MCF 10A (cell line): ENCODE data around the gene RTN4R. TPM values are rescaled to one million over a fixed set of nuclear protein-coding genes. Genes with fewer than 3 reads are reported as not detected.
"Not testable (repeated sequence)": the region's sequence is repeated elsewhere in the genome, so short reads cannot be mapped to it uniquely, and the experiment has no call there.

ENCODE experiments used
- BruUV-seq: library from RNA; stranded (reverse); fragments of 400-500 nt; replicated peaks from 2 replicates; lab custom pipeline; 2021; lab: Mats Ljungman, UMichigan
- CTCF ChIA-PET: fragments of 300-600 bp; sonication (Branson Sonifier 250); formaldehyde crosslinking; extraction: SDS; loops from one replicate; lab custom pipeline; 2021; ENCODE audit warnings: antibody characterized with exemption, inconsistent platforms; lab: Yijun Ruan, JAX
- POLR2A ChIA-PET: fragments of 300-600, 350-650 bp; sonication (Branson Sonifier 250); formaldehyde crosslinking; extraction: SDS; loops from one replicate; lab custom pipeline; 2020; ENCODE audit warnings: antibody characterized with exemption, inconsistent platforms; lab: Yijun Ruan, JAX
- DNase-seq: peaks from one replicate; pipeline ENCODE4 v3.0.0-alpha.2; 2018; ENCODE audit not compliant: unreplicated experiment
- H3K27ac Mint-ChIP-seq: one replicate; pipeline ENCODE4 v1.8.0; 2022; ENCODE audit warnings: mild to moderate bottlenecking, low read depth, mixed read lengths; ENCODE audit not compliant: unreplicated experiment
- H3K27me3 Mint-ChIP-seq: one replicate; pipeline ENCODE4 v1.8.0; 2022; ENCODE audit warnings: mixed read lengths; ENCODE audit not compliant: insufficient read depth, unreplicated experiment
- H3K36me3 Mint-ChIP-seq: one replicate; pipeline ENCODE4 v1.8.0; 2022; ENCODE audit warnings: mild to moderate bottlenecking, moderate library complexity, mixed read lengths; ENCODE audit not compliant: insufficient read depth, unreplicated experiment
- H3K4me1 Mint-ChIP-seq: one replicate; pipeline ENCODE4 v1.8.0; 2022; ENCODE audit warnings: mixed read lengths; ENCODE audit not compliant: insufficient read depth, unreplicated experiment
- H3K4me3 Mint-ChIP-seq: one replicate; pipeline ENCODE4 v1.8.0; 2022; ENCODE audit warnings: mild to moderate bottlenecking, moderate library complexity, mixed read lengths; ENCODE audit not compliant: unreplicated experiment
- H3K9me3 Mint-ChIP-seq: one replicate; pipeline ENCODE4 v1.8.0; 2022; ENCODE audit warnings: mixed read lengths; ENCODE audit not compliant: unreplicated experiment
- intact Hi-C: fragments of 100-400 bp; cut with micrococcal nuclease; formaldehyde crosslinking; loops from 2 replicates; pipeline ENCODE4 v1.14.1; 2022
- total RNA-seq: library from RNA; stranded (reverse); gene quantifications from 2 replicates; pipeline ENCODE4 v1.2.3, GENCODE V29; 2022
- TF ChIP-seq, protein P1 (sequence below): fragments of 200-600 bp; IDR thresholded peaks from one replicate; pipeline ENCODE4 v1.8.0; 2022; ENCODE audit warnings: antibody characterized with exemption, mild to moderate bottlenecking; ENCODE audit not compliant: unreplicated experiment

Gene RTN4R
- total RNA-seq, 1 experiment from 2014 or later = 2.7 TPM

DNA sequence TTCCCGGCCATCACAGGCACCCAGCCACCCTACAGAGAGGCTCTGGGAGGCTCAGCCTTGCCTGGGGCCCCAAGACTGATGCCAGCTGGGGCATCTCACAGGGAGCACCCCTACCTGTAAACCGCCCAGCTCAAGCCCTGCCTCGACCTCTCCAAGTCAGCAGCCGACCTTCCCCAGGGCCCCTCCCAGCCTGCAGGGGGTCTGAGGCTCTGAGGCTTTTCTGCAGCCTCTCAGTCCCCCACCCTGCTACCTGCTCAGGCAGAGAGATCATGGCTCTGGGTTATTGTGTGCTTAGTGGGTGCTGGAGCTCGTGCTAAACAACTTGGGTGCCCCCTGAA is 23.1 kb upstream of the RTN4R start:
- peaks cover 10% of the 10 kb centered on the region for H3K27me3 Mint-ChIP-seq
- no peaks in the 10 kb centered on the region for H3K36me3 Mint-ChIP-seq
- intact Hi-C loops = no loop called here
- no peaks in the 10 kb centered on the region for H3K4me1 Mint-ChIP-seq
- TF ChIP-seq, protein P1, sequence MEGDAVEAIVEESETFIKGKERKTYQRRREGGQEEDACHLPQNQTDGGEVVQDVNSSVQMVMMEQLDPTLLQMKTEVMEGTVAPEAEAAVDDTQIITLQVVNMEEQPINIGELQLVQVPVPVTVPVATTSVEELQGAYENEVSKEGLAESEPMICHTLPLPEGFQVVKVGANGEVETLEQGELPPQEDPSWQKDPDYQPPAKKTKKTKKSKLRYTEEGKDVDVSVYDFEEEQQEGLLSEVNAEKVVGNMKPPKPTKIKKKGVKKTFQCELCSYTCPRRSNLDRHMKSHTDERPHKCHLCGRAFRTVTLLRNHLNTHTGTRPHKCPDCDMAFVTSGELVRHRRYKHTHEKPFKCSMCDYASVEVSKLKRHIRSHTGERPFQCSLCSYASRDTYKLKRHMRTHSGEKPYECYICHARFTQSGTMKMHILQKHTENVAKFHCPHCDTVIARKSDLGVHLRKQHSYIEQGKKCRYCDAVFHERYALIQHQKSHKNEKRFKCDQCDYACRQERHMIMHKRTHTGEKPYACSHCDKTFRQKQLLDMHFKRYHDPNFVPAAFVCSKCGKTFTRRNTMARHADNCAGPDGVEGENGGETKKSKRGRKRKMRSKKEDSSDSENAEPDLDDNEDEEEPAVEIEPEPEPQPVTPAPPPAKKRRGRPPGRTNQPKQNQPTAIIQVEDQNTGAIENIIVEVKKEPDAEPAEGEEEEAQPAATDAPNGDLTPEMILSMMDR = no peak
- H3K9me3 Mint-ChIP-seq = no peaks in the 10 kb centered on the region
- ChIA-PET CTCF (interaction anchor here (0.6 to 1.7 kb wide), 2 partner anchors 120 to 135 kb away, joined by 3 to 6 read pairs; no protein-coding TSS in a partner anchor), POLR2A (no interaction called here)
- no peak overlapping the region for H3K4me3 Mint-ChIP-seq
- no peak for DNase-seq
- H3K27ac Mint-ChIP-seq = no peak overlapping the region
- BruUV-seq = no TSS peak

DNA sequence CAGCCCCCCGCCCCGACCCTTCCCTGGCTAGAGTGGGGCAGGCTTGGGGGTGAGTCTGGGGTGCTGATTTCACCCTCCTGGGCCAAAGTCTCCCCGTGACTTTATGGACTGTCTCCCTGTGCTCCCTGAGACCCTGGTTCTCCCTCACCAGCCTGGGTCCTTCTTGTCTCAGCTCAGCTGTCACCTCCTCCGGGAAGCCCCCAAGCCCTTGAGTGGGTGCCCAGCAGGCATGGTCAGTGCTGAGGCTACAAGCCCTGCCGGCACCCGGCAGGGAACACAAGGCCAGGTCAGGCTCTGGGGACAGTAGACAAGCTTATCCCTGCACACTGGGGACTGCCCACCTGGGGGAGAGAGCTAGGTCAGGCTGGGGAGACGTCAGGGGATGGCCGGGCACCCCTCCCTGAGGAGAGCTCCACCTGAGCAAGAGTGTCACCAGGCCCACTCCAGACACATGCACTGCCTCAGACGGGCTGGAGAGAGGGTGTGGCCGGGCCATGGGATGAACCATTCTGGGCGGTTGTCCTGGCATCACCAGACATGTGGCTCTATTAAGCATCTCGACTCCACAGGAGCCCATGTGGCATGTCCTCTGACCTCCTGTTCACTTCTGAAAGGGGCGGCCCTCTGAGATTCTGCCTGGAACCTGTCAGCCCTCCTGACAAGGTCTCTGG is 22.6 kb upstream of the RTN4R start:
- TF ChIP-seq, protein P1 = no peak
- Mint-ChIP-seq H3K27me3 (peaks cover 10% of the 10 kb centered on the region), H3K4me3 (no peak overlapping the region), H3K4me1 (no peaks in the 10 kb centered on the region), H3K9me3 (no peaks in the 10 kb centered on the region), H3K36me3 (no peaks in the 10 kb centered on the region), H3K27ac (no peak overlapping the region)
- DNase-seq = no peak
- no TSS peak for BruUV-seq
- intact Hi-C loops = no loop called here
- ChIA-PET CTCF (interaction anchor here (0.6 to 1.7 kb wide), 2 partner anchors 119 to 134 kb away, joined by 3 to 6 read pairs; no protein-coding TSS in a partner anchor), POLR2A (no interaction called here)

DNA sequence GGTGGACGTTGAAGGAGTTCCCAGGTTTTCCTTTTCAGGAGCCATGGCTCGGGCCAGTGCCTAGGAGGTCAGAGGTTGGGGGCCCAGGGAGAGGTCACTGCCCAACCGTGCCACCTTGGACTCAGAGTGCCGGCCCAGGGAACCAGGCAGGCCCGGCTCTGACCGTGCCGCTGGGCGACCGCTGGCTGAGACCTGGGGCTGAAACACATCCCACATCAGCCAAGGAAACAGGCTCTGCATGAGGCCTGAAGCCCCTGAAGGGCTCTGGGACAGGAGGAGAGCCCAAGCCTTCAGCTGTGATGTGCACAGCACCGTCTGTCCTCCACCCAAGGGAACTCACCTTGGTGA is 21.9 kb upstream of the RTN4R start:
- no TSS peak for BruUV-seq
- no peak for DNase-seq
- Mint-ChIP-seq H3K27ac (no peak overlapping the region), H3K27me3 (peaks cover 10% of the 10 kb centered on the region), H3K4me1 (no peaks in the 10 kb centered on the region), H3K9me3 (no peaks in the 10 kb centered on the region), H3K36me3 (no peaks in the 10 kb centered on the region), H3K4me3 (no peak overlapping the region)
- TF ChIP-seq, protein P1 = no peak
- ChIA-PET POLR2A (no interaction called here), CTCF (interaction anchor here (1.7 kb wide), 1 partner anchor 133 kb away, joined by 6 read pairs; no protein-coding TSS in a partner anchor)
- intact Hi-C loops = no loop called here

DNA sequence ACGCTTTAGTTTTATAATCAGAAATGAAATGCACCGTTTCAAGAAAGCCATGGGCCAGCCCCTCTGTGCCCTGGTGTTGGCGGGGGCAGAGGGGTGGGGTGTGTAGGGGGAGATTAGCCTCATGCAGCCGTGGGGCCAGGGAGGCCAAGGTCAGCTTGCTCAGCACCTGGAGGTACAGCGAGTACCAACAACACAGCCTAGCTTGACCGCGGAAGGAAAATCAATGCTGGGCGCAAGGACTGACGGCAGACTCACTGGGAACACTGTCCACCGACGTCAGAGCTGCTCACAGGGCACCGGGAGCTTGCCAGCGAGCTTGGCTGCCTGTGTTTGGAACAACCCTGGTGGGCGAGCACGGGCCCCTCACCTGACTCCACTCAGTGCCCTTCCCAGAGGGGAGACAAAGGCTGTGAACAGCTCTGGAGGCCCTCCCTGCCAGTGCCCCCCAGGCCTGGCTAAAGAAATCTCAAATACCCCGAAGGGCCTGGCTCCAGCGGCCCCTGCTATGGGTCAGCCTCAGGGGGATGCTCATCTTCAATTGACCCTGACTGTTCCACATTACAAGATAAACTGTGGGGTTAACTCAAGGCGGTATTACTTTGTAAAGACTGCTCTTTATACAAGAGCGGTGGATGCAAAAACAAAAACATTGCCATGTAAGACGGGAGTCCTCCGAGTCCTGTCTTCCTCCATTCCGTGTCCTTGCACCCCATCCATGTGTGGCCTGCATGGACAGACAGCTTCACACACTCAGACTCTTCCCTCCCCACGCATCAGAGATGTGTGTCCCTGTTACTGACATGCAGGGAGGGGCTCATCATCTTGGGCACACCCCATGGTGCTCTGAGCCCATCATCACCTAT is 21.3 kb upstream of the RTN4R start:
- CTCF ChIA-PET = interaction anchor here (1.4 kb wide), 1 partner anchor 132 kb away, joined by 4 read pairs; no protein-coding TSS in a partner anchor
- BruUV-seq, H3K4me1 Mint-ChIP-seq, H3K4me3 Mint-ChIP-seq, POLR2A ChIA-PET, H3K9me3 Mint-ChIP-seq, H3K36me3 Mint-ChIP-seq, DNase-seq, intact Hi-C loops, H3K27ac Mint-ChIP-seq: not testable (repeated sequence)
- H3K27me3 Mint-ChIP-seq = peaks cover 10% of the 10 kb centered on the region

DNA sequence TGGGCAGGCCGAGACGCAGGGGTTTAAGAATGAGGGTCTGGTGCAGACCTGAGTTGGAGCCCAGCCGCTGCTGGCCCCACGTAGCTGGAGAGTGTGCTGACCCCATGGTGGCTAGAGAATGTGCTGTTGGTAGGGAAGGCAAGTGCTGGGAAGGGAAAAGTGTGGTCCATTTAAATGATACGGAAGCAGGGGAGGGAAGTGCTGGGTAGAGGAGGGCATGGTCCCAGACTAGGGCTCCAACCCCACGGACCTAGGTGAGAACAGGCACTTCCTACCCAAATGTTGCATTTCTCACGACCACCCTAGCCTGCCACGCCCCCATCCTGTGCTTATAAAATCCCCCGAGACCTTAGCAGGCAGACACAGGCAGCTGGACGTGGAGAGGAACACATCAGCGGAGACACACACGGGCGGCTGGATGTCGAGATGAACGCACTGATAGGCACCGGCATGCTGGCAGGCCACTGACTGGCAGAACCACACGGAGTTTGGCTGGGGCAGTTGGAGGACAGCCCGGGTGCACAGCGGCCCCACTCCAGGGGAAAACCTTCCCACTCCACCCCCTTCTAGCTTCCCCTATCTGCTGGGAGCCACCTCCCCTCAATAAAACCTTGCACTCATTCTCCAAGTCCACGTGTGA is 18.8 kb upstream of the RTN4R start:
- H3K9me3 Mint-ChIP-seq, H3K4me1 Mint-ChIP-seq, H3K27ac Mint-ChIP-seq, POLR2A ChIA-PET, intact Hi-C loops, BruUV-seq, DNase-seq, H3K4me3 Mint-ChIP-seq, H3K36me3 Mint-ChIP-seq: not testable (repeated sequence)
- CTCF ChIA-PET = interaction anchor here (1.3 to 4.6 kb wide), 2 partner anchors 128 to 132 kb away, joined by 3 to 51 read pairs; no protein-coding TSS in a partner anchor
- H3K27me3 Mint-ChIP-seq = peaks cover 10% of the 10 kb centered on the region

DNA sequence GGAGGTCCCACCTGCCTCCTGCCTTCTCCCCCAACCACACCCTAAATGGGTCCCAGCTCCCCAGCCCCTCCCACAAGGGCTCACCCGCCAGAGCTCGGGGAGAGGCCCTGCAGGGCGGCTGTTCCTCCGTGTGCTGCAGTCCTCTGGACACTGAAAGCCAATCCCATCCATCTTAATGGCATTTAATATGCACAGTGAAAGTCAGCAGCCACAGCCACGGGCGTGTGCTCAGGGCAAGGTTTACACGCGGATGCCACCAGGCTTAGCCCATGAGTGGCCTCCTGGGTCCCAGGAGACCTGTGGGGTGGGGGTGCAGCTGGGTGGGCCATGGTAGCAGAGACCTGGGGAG is 18.2 kb upstream of the RTN4R start:
- DNase-seq, H3K9me3 Mint-ChIP-seq, BruUV-seq, H3K36me3 Mint-ChIP-seq, H3K27ac Mint-ChIP-seq, H3K4me1 Mint-ChIP-seq, H3K4me3 Mint-ChIP-seq, POLR2A ChIA-PET, intact Hi-C loops: not testable (repeated sequence)
- CTCF ChIA-PET = interaction anchor here (0.7 to 4.6 kb wide), 6 partner anchors 11 to 556 kb away, joined by 3 to 51 read pairs (median 3); no protein-coding TSS in a partner anchor
- peaks cover 10% of the 10 kb centered on the region for H3K27me3 Mint-ChIP-seq
